H1 (cell line): Measurements from ENCODE around the gene MYRF. TPM values are rescaled to one million over a fixed set of nuclear protein-coding genes. Genes with fewer than 3 reads are reported as not detected.

Source experiments
- ASH2L ChIP-seq: fragments of 200-600, 300-600 bp; sonication (generic); IDR thresholded peaks from one replicate; pipeline ENCODE4 v1.7.1; 2017; ENCODE audit warnings: low read length
- ATF2 ChIP-seq: IDR thresholded peaks from 2 replicates; pipeline ENCODE4 v1.6.1; 2012; ENCODE audit warnings: low read length, inconsistent platforms
- BACH1 ChIP-seq: IDR thresholded peaks from 2 replicates; pipeline ENCODE4 v1.6.1; 2012; ENCODE audit warnings: low read length, improper control_type of control experiment
- CREB1 ChIP-seq: IDR thresholded peaks from 2 replicates; pipeline ENCODE4 v1.6.1; 2012; ENCODE audit warnings: inconsistent platforms
- E2F6 ChIP-seq: IDR thresholded peaks from 2 replicates; pipeline ENCODE4 v1.6.1; 2012; ENCODE audit warnings: inconsistent platforms
- EGR1 ChIP-seq: IDR thresholded peaks from 2 replicates; pipeline ENCODE4 v1.6.1; 2011; ENCODE audit warnings: low read depth, low read length, borderline replicate concordance
- EP300 ChIP-seq, 2 experiments: IDR thresholded peaks; 1 replicate in 1 of 2; 2 replicates in 1 of 2; pipeline ENCODE4 v1.6.1; 2011 to 2012; ENCODE audit warnings: low read depth in 2 of 2, low read length in 2 of 2, mild to moderate bottlenecking in 2 of 2, borderline replicate concordance in 1 of 2, inconsistent platforms in 1 of 2, moderate library complexity in 1 of 2
- MAFK ChIP-seq: IDR thresholded peaks from 2 replicates; pipeline ENCODE4 v1.6.1; 2012; ENCODE audit warnings: low read depth, mild to moderate bottlenecking, improper control_type of control experiment, low read length
- MAX ChIP-seq: IDR thresholded peaks from 2 replicates; pipeline ENCODE4 v1.6.1; 2012; ENCODE audit warnings: inconsistent platforms
- POLR2A ChIP-seq, 2 experiments: IDR thresholded peaks; 1 replicate in 1 of 2; 2 replicates in 1 of 2; pipeline ENCODE4 v1.6.1; 2011; ENCODE audit warnings: low read depth in 2 of 2, low read length in 2 of 2, mild to moderate bottlenecking in 2 of 2; ENCODE audit errors: control extremely low read depth in 1 of 2
- POLR2AphosphoS5 ChIP-seq: IDR thresholded peaks from 2 replicates; pipeline ENCODE4 v1.6.1; 2011; ENCODE audit warnings: low read depth, low read length
- RAD21 ChIP-seq, 2 experiments: IDR thresholded peaks in 1 of 2; conservative IDR thresholded peaks in 1 of 2; 2 replicates each; pipeline ENCODE4 v1.6.1; 2011; ENCODE audit warnings: low read depth in 2 of 2, low read length in 2 of 2, improper control_type of control experiment in 1 of 2, inconsistent platforms in 1 of 2, mild to moderate bottlenecking in 1 of 2, moderate library complexity in 1 of 2
- RNF2 ChIP-seq: fragments of 200-900, 300-1000 bp; sonication (generic); IDR thresholded peaks from 2 replicates; pipeline ENCODE4 v1.7.1; 2016; ENCODE audit warnings: borderline replicate concordance, low read depth, mild to moderate bottlenecking, antibody characterized with exemption, low read length; ENCODE audit not compliant: poor library complexity, severe bottlenecking; ENCODE audit errors: missing control alignments
- SIN3A ChIP-seq, 2 experiments: IDR thresholded peaks in 1 of 2; conservative IDR thresholded peaks in 1 of 2; 2 replicates each; pipeline ENCODE4 v1.6.1; 2011 to 2012; ENCODE audit warnings: low read length in 2 of 2, improper control_type of control experiment in 1 of 2, low read depth in 1 of 2, mild to moderate bottlenecking in 1 of 2
- TCF12 ChIP-seq: IDR thresholded peaks from 2 replicates; pipeline ENCODE4 v1.6.1; 2011; ENCODE audit warnings: low read depth, mild to moderate bottlenecking, low read length
- polyA plus RNA-seq, 7 experiments: library from polyadenylated mRNA; depleted of rRNA in 3 of 7; stranded (reverse) in 5 of 7; unstranded in 2 of 7; fragments of >200 nt in 5 of 7; fragments of 200-250 nt in 2 of 7; gene quantifications; 1 replicate in 5 of 7; 2 replicates in 1 of 7; 4 replicates in 1 of 7; pipeline versions ENCODE4 v1.2.1 to v1.2.3, GENCODE V29; 2011 to 2013; ENCODE audit warnings: missing spikeins in 2 of 7, mixed read lengths in 2 of 7
- total RNA-seq: library from RNA; stranded (reverse); fragmentation: NEBNext Ultra II Directional; extraction: Animal tissue kit (Norgen Biotek cat#: 25700); gene quantifications from 2 replicates; pipeline ENCODE4 v1.2.1, GENCODE V29; 2021

The MYRF gene
- total and polyA plus RNA-seq, 2 of the 8 experiments (the other 6 are each of a cell fraction or from before 2014, with no cell fraction given) = 6.0 to 6.1 TPM

- TF ChIP-seq MAFK = no peak
- TF ChIP-seq SIN3A (conservative IDR thresholded peaks at IDR 0.05 in 1 of 2, IDR thresholded peaks at IDR 0.05 in 1 of 2; ENCODE audit: low read depth in 1 of 2, low read length in 2 of 2) = no peak; a peak in 1 of 4 replicates
- TF ChIP-seq TCF12 = no peak
- peak; percentile 27 for TF ChIP-seq ATF2
- no peak for TF ChIP-seq ASH2L
- TF ChIP-seq MAX = peak; percentile 58
- no peak for TF ChIP-seq RNF2
- peak; percentile 69 for TF ChIP-seq POLR2AphosphoS5
- TF ChIP-seq POLR2A (IDR thresholded peaks at IDR 0.05; ENCODE audit: control extremely low read depth in 1 of 2, low read depth in 2 of 2, low read length in 2 of 2) = peak; percentile 48 to 98
- no peak for TF ChIP-seq BACH1
- TF ChIP-seq CREB1 = peak; percentile 41
- no peak for TF ChIP-seq EGR1
- TF ChIP-seq E2F6 = peak; percentile 79
- no peak for TF ChIP-seq EP300 (IDR thresholded peaks at IDR 0.05; ENCODE audit: borderline replicate concordance in 1 of 2, low read depth in 2 of 2, low read length in 2 of 2)
- TF ChIP-seq RAD21 (IDR thresholded peaks at IDR 0.05 in 1 of 2, conservative IDR thresholded peaks at IDR 0.05 in 1 of 2; ENCODE audit: low read depth in 2 of 2, low read length in 2 of 2) = no peak
Observed at GRCh38 chr11:61815790-61816735, 63.6 kb downstream of the MYRF start (continued).
